K562 (cell line): Measurements from ENCODE around the gene CYSTM1. TPM values are rescaled to one million over a fixed set of nuclear protein-coding genes. Genes with fewer than 3 reads are reported as not detected.

Experiments
- ATF7 ChIP-seq: fragments of 450-650 bp; IDR thresholded peaks from 2 replicates; pipeline ENCODE4 v1.7.1; 2014; ENCODE audit warnings: mild to moderate bottlenecking, moderate library complexity
- COPS2 ChIP-seq: fragments of 450-650 bp; conservative IDR thresholded peaks from 2 replicates; pipeline ENCODE4 v1.6.1; 2016; ENCODE audit warnings: mild to moderate bottlenecking, moderate library complexity
- ETV1 ChIP-seq: fragments of 450-650 bp; conservative IDR thresholded peaks from 2 replicates; pipeline ENCODE4 v1.6.1; 2016; ENCODE audit warnings: missing genetic modification characterization, control low read depth, low read depth, missing compliant biosample characterization
- ETV5 ChIP-seq: sonication (generic); formaldehyde crosslinking; IDR thresholded peaks from 2 replicates; pipeline ENCODE4 v1.4.0; 2020; ENCODE audit warnings: low read depth, mild to moderate bottlenecking, missing genetic modification reagents
- FOXA1 ChIP-seq: fragments of 450-650 bp; IDR thresholded peaks from 2 replicates; pipeline ENCODE4 v1.6.1; 2016; ENCODE audit warnings: mild to moderate bottlenecking, borderline replicate concordance
- FOXO4 ChIP-seq: fragments of 450-650 bp; formaldehyde crosslinking; IDR thresholded peaks from 2 replicates; pipeline ENCODE4 v1.4.0; 2020; ENCODE audit warnings: mild to moderate bottlenecking, moderate library complexity
- GTF2F1 ChIP-seq: IDR thresholded peaks from 2 replicates; pipeline ENCODE4 v1.6.1; 2011; ENCODE audit warnings: low read depth, low read length, improper control_type of control experiment
- HDAC2 ChIP-seq: fragments of 450-650 bp; IDR thresholded peaks from 2 replicates; pipeline ENCODE4 v1.6.1; 2016; ENCODE audit warnings: mild to moderate bottlenecking
- HMG20B ChIP-seq: fragments of 250-450 bp; sonication (Bioruptor Pico); IDR thresholded peaks from 2 replicates; pipeline ENCODE4 v1.5.0; 2021; ENCODE audit warnings: mild to moderate bottlenecking
- ILF3 ChIP-seq: fragments of 450-650 bp; IDR thresholded peaks from 2 replicates; pipeline ENCODE4 v1.6.1; 2018; ENCODE audit warnings: antibody characterized with exemption, mild to moderate bottlenecking, moderate library complexity, borderline replicate concordance
- MAX ChIP-seq: sonication (generic); formaldehyde crosslinking; IDR thresholded peaks from 2 replicates; pipeline ENCODE4 v1.9.0; 2022; ENCODE audit warnings: mild to moderate bottlenecking, missing genetic modification reagents
- MLX ChIP-seq, 2 experiments: fragments of 450-650 bp in 1 of 2; sonication (generic) in 1 of 2; formaldehyde crosslinking; conservative IDR thresholded peaks; 2 replicates each; pipeline versions ENCODE4 v1.4.0 to v1.8.1; 2020 to 2022; ENCODE audit warnings: mild to moderate bottlenecking in 1 of 2, missing genetic modification reagents in 1 of 2
- NR2C1 ChIP-seq, 2 experiments: fragments of 450-650 bp; IDR thresholded peaks; 2 replicates each; pipeline ENCODE4 v1.6.1; 2017; ENCODE audit warnings: mild to moderate bottlenecking in 2 of 2, antibody characterized with exemption in 1 of 2, inconsistent platforms in 1 of 2, missing compliant biosample characterization in 1 of 2, missing genetic modification characterization in 1 of 2
- POLR2A ChIP-seq: fragments of 450-650 bp; conservative IDR thresholded peaks from 2 replicates; pipeline ENCODE4 v1.6.1; 2016
- RFX1 ChIP-seq: fragments of 450-650 bp; IDR thresholded peaks from 2 replicates; pipeline ENCODE4 v1.6.1; 2016; ENCODE audit warnings: mild to moderate bottlenecking, moderate library complexity
- RNF2 ChIP-seq: sonication (generic); IDR thresholded peaks from 2 replicates; pipeline ENCODE4 v1.6.1; 2016
- SPI1 ChIP-seq: IDR thresholded peaks from 2 replicates; pipeline ENCODE4 v1.6.1; 2011; ENCODE audit warnings: low read depth, low read length, control low read depth, borderline replicate concordance
- SRSF7 ChIP-seq: fragments of 200-400 bp; formaldehyde crosslinking; optimal IDR thresholded peaks from 2 replicates; pipeline ENCODE3; 2017; ENCODE audit warnings: mild to moderate bottlenecking, low read depth, low read length
- ZEB2 ChIP-seq: fragments of 450-650 bp; IDR thresholded peaks from 2 replicates; pipeline ENCODE4 v1.6.1; 2016
- ZNF146 ChIP-seq: IDR thresholded peaks from one replicate; pipeline ENCODE4 v1.6.1; 2018; ENCODE audit warnings: missing compliant biosample characterization; ENCODE audit not compliant: unreplicated experiment
- ZNF3 ChIP-seq: fragments of 250-450 bp; sonication (Bioruptor Pico); IDR thresholded peaks from 2 replicates; pipeline ENCODE4 v1.5.0; 2021; ENCODE audit warnings: mild to moderate bottlenecking, moderate library complexity
- ZNF57 ChIP-seq: fragments of 450-650 bp; formaldehyde crosslinking; IDR thresholded peaks from 2 replicates; pipeline ENCODE4 v1.4.0; 2020; ENCODE audit warnings: mild to moderate bottlenecking, moderate library complexity
- ZNF764 ChIP-seq: fragments of 250-450 bp; sonication (Bioruptor Pico); IDR thresholded peaks from 2 replicates; pipeline ENCODE4 v1.4.0; 2020; ENCODE audit warnings: low read depth, mild to moderate bottlenecking, moderate library complexity
- polyA plus RNA-seq, 8 experiments: library from polyadenylated mRNA; depleted of rRNA in 4 of 8; stranded (reverse) in 5 of 8; unstranded in 3 of 8; fragments of >200 nt; fragmentation: Nextera tagmentation in 2 of 8; fragmentation: Illumina TruSeq in 1 of 8; extraction: Ambion mirVana in 2 of 8; extraction: Trizol in 1 of 8; gene quantifications; 2 replicates each; pipeline versions ENCODE4 v1.2.1 to v1.2.3, GENCODE V29; 2011 to 2014; ENCODE audit warnings: inconsistent platforms in 1 of 8, missing spikeins in 1 of 8
- total RNA-seq, 7 experiments: library from RNA; depleted of rRNA in 6 of 7; stranded (reverse); fragments of >200 nt in 6 of 7; fragmentation: Illumina TruSeq in 2 of 7; extraction: Trizol in 2 of 7; gene quantifications; 2 replicates each; pipeline versions ENCODE4 v1.2.1 to v1.2.3, GENCODE V29; 2011 to 2021; ENCODE audit warnings: low replicate concordance in 1 of 7
- TF ChIP-seq, protein P1 (sequence below): sonication (generic); formaldehyde crosslinking; IDR thresholded peaks from 2 replicates; pipeline ENCODE4 v1.8.1; 2023; ENCODE audit warnings: mild to moderate bottlenecking, missing genetic modification reagents, moderate library complexity
- TF ChIP-seq, protein P2 (sequence below): sonication (generic); formaldehyde crosslinking; IDR thresholded peaks from 2 replicates; pipeline ENCODE4 v1.5.0; 2020; ENCODE audit warnings: missing genetic modification reagents

Gene CYSTM1
- total and polyA plus RNA-seq, 9 of the 15 experiments (the other 6 are each of a cell fraction or from before 2014, with no cell fraction given): 76.1 to 422 (median 108) TPM

GRCh38 chr5:140174465-140175366 is at the start of gene CYSTM1 (continued):
- no peak for TF ChIP-seq ZNF764 (CRISPR knock-in tag)
- peak; percentile 95 for TF ChIP-seq ATF7
- TF ChIP-seq, protein P1, sequence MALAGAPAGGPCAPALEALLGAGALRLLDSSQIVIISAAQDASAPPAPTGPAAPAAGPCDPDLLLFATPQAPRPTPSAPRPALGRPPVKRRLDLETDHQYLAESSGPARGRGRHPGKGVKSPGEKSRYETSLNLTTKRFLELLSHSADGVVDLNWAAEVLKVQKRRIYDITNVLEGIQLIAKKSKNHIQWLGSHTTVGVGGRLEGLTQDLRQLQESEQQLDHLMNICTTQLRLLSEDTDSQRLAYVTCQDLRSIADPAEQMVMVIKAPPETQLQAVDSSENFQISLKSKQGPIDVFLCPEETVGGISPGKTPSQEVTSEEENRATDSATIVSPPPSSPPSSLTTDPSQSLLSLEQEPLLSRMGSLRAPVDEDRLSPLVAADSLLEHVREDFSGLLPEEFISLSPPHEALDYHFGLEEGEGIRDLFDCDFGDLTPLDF (CRISPR knock-in tag): 0 out of 2 replicates have a peak, but pooled peaks have one; percentile 56
- no peak for TF ChIP-seq FOXO4 (CRISPR knock-in tag)
- peak; percentile 84 for TF ChIP-seq POLR2A
- TF ChIP-seq SRSF7: no peak
- TF ChIP-seq GTF2F1: no peak
- TF ChIP-seq NR2C1 (IDR thresholded peaks at IDR 0.05): no peak
- no peak for TF ChIP-seq NR2C1 (tag; IDR thresholded peaks at IDR 0.05)
- TF ChIP-seq HMG20B (CRISPR knock-in tag): no peak
- peak; percentile 80 for TF ChIP-seq ETV1 (tag)
- TF ChIP-seq HDAC2: no peak; the same call in 1 of the 2 replicates
- peak; percentile 92 for TF ChIP-seq RFX1
- no peak for TF ChIP-seq COPS2
- no peak for TF ChIP-seq ZNF57 (CRISPR knock-in tag)
- peak; percentile 85 for TF ChIP-seq MAX (CRISPR knock-in tag)
- no peak for TF ChIP-seq FOXA1
- no peak for TF ChIP-seq ZNF3 (CRISPR knock-in tag)
- TF ChIP-seq ZNF146 (CRISPR knock-in tag): no peak
- TF ChIP-seq ILF3: no peak
- TF ChIP-seq ZEB2: peak; percentile 89
- TF ChIP-seq, protein P2, sequence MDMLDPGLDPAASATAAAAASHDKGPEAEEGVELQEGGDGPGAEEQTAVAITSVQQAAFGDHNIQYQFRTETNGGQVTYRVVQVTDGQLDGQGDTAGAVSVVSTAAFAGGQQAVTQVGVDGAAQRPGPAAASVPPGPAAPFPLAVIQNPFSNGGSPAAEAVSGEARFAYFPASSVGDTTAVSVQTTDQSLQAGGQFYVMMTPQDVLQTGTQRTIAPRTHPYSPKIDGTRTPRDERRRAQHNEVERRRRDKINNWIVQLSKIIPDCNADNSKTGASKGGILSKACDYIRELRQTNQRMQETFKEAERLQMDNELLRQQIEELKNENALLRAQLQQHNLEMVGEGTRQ: peak; percentile 68
- TF ChIP-seq RNF2: peak; percentile 11; the same call in 1 of the 2 replicates
- TF ChIP-seq ETV5: peak; percentile 57; the same call in 1 of the 2 replicates
- 0 out of 4 replicates have a peak, but pooled peaks of 1 of the 2 experiments have one; percentile 56 for TF ChIP-seq MLX (CRISPR knock-in tag; conservative IDR thresholded peaks at IDR 0.05)
- no peak for TF ChIP-seq SPI1
